ENCODE measurements around the gene KCNA10.
A peak's percentile ranks its signal among the peaks of the same experiment; 100 is the strongest.
"Not testable (repeated sequence)": the region's sequence is repeated elsewhere in the genome, so short reads cannot be mapped to it uniquely, and the experiment has no call there.

The KCNA10 gene

GRCh38 chr1:110533230-110533629 is 14.3 kb upstream of the KCNA10 start:
- no peak for DNase-seq (ENCODE audit: low read depth)

- DNase-seq (ENCODE audit: low read depth): no peak
Measured at GRCh38 chr1:110529011-110529410, 10.0 kb upstream of the KCNA10 start.

DNA sequence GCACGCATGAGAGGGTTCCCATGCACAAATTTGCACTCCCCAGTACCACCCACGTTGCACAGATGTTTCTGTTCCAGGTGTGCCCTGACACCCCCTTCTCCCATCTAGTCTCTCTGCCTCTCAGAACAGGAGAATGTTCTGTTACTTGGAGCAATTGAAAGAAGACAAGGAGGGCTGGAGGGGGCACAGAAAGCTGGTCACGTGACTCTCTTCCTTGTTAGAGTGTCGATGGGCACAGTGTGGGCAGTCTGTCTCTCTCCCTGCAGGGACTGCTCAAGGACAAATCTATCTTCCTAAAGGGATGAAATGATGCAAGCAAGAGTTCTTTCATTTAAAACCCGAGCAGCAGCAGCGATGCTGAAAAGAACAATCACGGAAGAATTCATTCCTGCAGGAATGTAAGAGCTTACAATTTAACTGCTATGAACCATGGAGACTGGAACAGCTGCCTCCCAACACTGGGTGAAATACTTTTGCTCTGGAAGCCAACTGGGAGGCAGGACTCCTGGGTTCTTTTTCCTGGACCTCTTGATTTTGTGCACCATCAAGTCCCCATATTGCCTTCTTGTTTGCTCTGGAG is 7.3 kb upstream of the KCNA10 start:
- DNase-seq (ENCODE audit: low read depth): no peak

GRCh38 chr1:110525249-110525595 is 6.2 kb upstream of the KCNA10 start:
- DNase-seq (ENCODE audit: low read depth): no peak

- DNase-seq (ENCODE audit: low read depth): peak; percentile 26
Measured at GRCh38 chr1:110524311-110525248, 5.6 kb upstream of the KCNA10 start.

DNA sequence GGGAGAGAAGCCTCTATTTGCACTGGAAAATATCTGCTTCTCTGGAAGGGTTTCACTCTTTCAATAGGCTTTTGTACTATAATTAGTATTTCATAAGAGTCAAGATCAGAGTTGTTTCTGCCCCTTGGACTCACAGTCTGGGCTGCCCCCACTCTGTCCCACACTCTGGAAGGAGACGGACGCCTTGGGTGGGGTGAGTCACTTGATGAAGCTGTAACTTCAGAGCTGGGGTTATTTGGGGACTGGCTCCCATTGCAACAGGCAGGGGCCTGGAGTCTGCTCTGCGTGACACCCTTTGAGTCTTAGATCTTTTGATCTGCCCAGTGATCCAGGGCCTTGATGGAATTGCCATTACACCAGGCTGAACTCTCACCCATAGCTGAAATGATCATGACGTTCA is 4.0 kb upstream of the KCNA10 start:
- no peak for DNase-seq (ENCODE audit: low read depth)

DNA sequence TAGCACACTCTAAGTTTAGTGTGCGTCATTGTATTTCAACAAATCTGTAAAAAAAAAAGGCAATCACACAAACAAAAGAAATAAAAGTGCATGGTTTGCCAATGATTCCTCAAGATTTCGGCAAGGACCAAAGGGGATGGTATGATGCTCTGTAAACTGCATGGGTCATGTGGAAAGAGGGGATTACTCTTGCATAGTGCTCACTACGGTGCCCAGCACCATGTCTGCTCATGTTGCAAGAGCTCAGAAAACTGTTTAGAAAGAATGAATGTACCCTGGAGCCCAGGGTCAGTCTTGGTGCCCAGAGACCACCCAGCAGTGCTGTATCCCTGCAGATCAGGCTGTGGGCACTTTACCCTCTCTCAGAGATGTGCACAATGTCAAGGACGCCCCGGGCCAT is 3.6 kb upstream of the KCNA10 start:
- no peak for DNase-seq (ENCODE audit: low read depth)

DNA sequence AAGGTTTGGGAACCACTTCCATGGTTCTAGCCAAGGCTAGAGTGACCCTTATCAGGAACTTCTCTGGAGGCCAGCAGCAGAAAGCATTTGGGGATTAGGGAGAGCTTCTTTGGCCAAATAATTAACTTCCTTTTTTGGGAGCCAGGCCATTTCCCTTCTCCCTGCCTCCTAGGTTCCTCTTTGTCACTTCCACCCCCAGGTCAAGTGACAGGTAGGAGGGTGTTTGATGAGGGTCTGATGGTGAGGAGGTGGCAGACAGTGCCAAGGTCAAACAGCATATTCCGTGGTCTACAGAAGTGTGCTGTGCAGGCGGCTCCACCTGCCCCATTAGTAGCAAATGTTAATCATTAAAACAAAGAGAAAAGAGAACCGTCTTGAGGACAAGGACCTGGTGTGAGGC is 1.9 kb upstream of the KCNA10 start:
- no peak for DNase-seq (ENCODE audit: low read depth)

DNA sequence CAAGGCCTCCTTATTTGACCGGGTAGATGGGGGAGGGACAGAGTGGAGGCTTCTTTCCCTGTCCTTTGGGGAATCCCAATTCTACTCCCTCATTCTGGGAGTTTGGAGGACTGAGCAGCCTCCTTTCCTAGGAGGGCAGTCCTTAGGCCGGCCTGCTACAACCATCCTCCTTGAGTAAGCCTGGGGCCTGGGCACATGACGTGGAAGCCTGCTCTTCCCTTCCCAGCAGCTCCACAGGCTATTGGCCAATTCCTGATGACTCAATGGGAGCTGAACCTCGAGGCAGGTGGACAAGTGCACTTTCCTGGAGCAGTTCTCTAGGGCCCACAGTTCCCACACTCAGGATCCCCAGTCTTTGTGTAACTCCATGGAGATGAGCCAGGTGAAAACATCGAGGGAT is 3.1 kb downstream of the KCNA10 start:
- DNase-seq (ENCODE audit: low read depth): no peak

GRCh38 chr1:110515041-110515440 is 3.9 kb downstream of the KCNA10 start:
- no peak for DNase-seq (ENCODE audit: low read depth)

DNA sequence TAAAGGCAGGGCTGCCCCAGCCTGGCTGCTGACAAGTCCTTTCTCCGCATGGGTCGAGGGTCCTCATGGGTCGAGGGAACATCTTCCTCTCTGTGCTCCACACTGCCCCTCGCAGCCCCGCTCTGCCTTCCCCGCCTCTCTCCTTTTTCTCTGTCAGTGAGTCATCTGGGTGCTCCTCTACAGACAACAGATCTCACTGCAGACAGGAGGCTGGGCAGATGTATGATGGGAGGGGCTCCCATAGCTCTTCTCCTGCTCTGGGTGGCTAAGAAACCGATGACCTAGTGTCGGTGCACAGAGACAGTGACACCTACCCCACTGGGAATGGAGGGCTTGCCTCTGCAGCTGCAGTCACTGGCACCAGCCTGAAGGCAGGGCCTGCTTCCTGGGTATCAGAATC is 5.5 kb downstream of the KCNA10 start:
- no peak for DNase-seq (ENCODE audit: low read depth)

GRCh38 chr1:110511436-110511835 is 7.5 kb downstream of the KCNA10 start:
- no peak for DNase-seq (ENCODE audit: low read depth)

GRCh38 chr1:110510921-110511320 is 8.1 kb downstream of the KCNA10 start:
- not testable (repeated sequence) for DNase-seq (ENCODE audit: low read depth)

DNA sequence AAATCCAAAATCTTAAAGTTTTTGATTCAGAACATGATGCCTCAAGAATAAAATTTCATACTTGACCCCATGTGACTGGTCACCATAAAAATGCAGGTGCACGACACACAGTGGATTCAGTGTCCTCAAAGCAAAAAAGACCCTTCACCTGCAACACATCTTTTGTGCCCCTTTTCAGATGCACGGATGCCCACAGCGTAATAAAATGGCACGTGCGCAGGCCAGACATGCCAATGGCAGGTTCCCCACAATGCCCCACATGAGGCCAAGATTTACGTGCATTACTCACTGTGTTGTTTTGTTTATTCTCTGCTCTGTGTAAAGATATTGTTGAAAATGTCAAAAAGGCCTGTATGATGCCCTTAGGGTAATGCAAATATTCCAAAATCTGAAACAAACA is 9.3 kb downstream of the KCNA10 start:
- no peak for DNase-seq (ENCODE audit: low read depth)

DNA sequence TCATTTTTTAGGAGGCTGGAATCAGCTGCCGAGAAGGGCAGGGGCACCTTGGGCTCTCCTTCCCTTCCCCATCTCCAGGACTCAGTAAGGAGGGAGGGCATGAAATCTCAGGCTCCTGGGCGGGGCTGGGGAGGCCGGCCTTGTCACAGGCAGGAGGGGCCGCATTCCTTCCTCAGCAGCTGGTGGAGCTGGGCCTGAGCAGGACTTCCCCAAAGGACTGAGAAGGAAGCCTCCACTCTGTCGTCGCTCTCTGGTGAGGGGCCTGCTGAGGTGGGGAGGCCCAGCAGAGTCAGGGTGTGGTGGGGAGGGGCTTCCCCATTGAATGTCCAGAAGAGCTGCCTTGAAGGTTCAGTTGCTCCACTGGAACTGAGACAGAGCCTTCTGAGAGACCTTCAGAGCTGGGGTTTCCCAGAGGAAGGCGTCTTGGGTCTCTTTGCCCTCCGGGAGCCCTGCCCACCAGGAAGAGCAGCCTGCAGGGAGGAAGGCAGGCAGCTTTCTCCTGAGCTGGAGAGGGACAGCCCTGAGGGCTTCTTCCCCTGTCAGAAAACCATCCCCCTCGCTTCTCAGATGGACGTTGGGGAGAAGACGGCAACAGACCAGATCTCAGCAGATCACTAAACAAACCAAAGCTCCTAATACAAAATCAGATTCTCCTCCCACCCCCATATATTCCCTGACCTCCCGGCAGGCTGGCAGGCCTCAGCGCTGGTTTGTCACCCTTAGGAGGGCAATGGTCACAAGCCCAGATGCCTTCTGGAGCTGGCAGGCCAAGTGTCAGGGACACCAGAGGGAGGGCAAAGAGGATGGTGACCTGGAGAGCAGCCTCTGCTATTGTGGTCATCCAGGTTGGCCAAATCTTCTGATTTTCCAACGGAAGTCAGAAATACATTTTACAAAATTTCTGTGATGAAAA is 10.7 kb downstream of the KCNA10 start:
- DNase-seq (ENCODE audit: low read depth): no peak

- no peak for DNase-seq (ENCODE audit: low read depth)
Measured at GRCh38 chr1:110506541-110506940, 12.4 kb downstream of the KCNA10 start.

GRCh38 chr1:110505596-110505995 is 13.4 kb downstream of the KCNA10 start:
- DNase-seq (ENCODE audit: low read depth): no peak

- DNase-seq (ENCODE audit: low read depth): no peak
Measured at GRCh38 chr1:110504226-110504625, 14.7 kb downstream of the KCNA10 start.

DNA sequence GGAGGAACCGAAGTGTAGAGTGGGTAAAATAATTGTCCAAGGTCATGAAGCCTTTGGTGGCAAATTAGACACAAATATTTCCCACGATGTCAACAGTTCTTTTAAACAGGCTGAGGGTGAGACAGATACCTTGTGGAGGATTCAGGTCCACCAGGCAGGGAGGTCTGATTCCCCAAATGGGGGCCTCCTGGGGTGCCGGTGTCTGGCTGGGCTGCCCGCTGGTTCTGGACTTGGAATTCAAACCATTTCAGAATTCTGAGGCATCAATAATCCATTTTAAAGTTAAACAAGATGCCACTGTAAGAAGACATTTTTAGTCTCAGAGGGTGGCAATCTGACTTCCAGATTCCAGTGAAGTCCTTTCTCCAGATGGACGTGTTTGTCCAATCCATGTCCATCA is 15.5 kb downstream of the KCNA10 start:
- no peak for DNase-seq (ENCODE audit: low read depth)

DNA sequence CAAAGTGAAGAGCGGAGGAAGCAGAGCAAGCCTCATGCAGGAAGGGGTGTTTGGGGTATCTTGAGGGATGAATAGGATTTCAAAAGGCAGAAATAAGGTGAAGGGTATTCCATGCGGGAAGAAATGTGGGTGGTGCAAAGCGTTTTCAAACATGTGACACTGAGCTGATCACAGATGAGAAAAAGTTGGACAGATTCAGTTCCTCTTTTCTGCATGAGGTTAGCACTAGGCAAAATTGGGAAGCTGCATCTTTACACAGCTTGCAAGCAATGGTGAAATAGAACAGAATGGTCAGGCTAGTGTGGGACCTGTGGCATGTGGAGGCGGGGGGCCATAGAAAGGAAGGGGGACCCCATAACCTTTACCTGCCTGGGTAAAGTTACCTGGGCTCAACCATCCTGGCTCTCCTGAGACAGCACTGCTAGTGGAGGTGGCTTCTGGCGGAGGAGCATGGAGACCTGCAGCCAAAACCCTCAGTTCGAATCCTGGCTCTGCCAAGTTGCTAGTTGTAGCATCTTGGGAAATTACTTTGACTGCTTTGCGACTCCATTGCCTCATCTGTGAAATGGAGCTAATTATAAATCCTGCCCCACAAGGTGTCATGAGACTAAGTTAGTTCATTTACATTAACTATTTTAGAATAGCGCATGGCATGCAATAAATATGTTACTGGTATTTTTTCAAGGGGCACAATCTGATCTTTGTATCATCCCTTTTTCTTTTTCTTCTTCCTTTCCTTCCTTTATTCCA is 16.4 kb downstream of the KCNA10 start:
- no peak for DNase-seq (ENCODE audit: low read depth)

DNA sequence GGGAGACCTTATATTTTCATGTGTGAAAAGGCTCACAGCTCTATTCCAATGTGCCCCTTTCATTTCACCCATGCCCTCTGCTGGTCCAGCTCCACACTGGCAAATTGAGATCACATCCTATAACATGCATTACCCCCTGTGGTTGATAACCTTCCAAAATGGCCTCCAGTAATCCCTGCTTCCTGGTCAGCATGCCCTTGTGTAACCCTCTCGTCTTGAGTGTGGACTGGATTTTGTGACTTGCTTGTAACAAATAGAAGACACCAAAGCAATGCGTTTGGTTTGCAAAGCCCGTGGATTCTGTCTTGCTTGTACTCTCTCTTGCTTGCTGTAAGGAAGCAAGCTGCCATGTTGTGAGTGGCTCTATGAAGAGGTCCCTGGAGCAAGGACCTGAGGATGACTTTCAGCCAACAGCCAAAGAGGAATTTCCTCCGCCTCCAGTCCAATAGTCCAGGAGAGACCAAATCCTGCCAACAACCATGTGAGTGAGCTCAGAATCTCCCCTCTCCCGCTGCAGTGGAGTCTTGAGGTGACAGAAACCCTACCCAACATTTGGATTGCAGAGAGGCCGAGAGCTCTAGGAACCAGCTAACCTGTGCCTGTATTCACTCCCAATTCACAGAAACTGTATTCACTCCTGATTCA is 17.4 kb downstream of the KCNA10 start:
- DNase-seq (ENCODE audit: low read depth): no peak

All from activated T-cell treated with anti-CD3 and anti-CD28 coated beads for 24 hours (primary cell).